ENCODE measurements around the gene PURA.
"Not testable (repeated sequence)": the region's sequence is repeated elsewhere in the genome, so short reads cannot be mapped to it uniquely, and the experiment has no call there.

PURA gene

GRCh38 chr5:140134277-140134935 lies 20.5 kb downstream of the PURA start:
- no peak for DNase-seq (ENCODE audit: extremely low read depth in 1 of 2, low read depth in 1 of 2)

GRCh38 chr5:140135127-140135526 lies 21.2 kb downstream of the PURA start:
- DNase-seq (ENCODE audit: extremely low read depth in 1 of 2, low read depth in 1 of 2) = no peak

GRCh38 chr5:140136624-140137023 lies 22.7 kb downstream of the PURA start:
- no peak for DNase-seq (ENCODE audit: extremely low read depth in 1 of 2, low read depth in 1 of 2)

- no peak for DNase-seq (ENCODE audit: extremely low read depth in 1 of 2, low read depth in 1 of 2)
These were observed 26.5 kb downstream of the PURA start for GRCh38 chr5:140140435-140140834.

DNA sequence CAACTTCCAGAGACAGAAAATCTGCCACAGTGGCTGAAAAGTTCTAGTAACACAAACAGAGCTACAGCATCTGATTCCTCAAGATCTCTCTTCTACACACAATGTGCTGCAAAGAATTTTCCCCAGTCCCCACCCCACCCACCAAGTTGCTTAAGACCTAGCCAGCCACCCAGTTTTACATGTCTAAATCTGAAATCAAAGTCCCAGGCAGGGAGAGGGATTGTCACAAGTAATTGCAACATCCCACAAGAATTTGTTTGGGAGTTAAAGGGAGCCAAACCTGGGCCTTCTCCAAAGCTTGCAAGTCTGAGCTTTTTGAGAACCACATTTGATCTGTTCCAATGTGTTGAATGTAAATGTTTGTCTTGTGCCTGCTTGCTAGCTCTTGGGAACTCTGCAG lies 27.3 kb downstream of the PURA start:
- DNase-seq (ENCODE audit: extremely low read depth in 1 of 2, low read depth in 1 of 2) = no peak

DNA sequence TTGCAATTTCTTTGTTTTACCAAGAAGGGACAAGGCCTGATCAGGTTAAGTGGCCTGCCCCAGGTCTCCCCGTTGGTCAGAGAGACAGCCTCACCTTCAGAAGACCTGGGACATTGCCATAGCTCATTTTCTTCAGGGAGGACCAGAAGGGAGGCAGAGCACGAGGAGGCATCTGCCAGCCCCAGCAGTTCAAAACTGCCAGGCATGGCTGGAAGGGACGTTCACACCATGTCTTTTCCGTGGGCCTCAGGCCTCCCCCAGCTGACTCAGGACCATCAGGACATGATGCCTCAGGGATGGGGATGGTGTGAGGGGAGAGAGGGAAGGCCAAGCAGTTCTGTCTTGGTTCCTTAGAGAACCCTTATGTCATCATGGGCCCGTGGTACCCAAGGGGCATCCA lies 28.3 kb downstream of the PURA start:
- no peak for DNase-seq (ENCODE audit: extremely low read depth in 1 of 2, low read depth in 1 of 2)

- no peak for DNase-seq (ENCODE audit: extremely low read depth in 1 of 2, low read depth in 1 of 2)
These were observed 28.9 kb downstream of the PURA start for GRCh38 chr5:140142856-140143255.

GRCh38 chr5:140143521-140144258 lies 29.8 kb downstream of the PURA start:
- DNase-seq (ENCODE audit: extremely low read depth in 1 of 2, low read depth in 1 of 2) = no peak

DNA sequence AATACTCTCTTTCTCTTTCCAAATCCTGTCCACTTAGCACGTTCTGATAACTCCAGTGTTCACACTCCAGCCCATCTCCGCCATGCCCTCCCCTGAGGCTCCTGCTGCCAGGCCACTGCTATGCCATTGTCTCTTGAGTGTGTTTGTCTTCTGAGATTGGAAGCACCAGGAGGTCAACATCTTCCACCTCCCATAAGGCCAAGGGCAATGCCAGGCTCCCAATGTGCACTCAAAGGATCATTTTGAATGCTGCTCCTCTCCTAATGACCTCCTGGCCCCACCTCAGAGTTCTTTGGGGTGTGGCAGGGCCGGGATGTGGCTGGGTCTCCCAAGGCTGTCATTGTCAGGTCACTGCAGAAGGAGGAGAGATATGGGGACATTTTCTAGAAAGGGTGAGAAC lies 31.3 kb downstream of the PURA start:
- no peak for DNase-seq (ENCODE audit: extremely low read depth in 1 of 2, low read depth in 1 of 2)

- DNase-seq (ENCODE audit: extremely low read depth in 1 of 2, low read depth in 1 of 2) = peak; percentile 15 to 20
These were observed 32.1 kb downstream of the PURA start for GRCh38 chr5:140145818-140146522.

DNA sequence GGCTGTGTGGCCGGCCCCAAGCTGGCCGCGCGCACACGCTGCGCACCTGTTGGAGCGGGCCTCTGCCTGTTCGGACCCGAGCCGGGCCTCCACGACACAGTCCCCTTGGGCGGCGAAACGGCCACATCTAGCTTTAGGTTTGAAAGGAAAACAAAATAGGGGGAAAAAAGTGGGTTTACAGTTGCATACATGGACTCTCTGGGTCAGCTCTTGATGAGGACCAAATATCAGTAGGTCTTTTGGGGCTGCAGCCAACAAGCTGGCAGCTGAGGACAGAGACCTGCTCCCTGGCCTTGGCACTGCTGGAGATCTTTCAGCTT lies 32.6 kb downstream of the PURA start:
- DNase-seq (ENCODE audit: extremely low read depth in 1 of 2, low read depth in 1 of 2) = no peak

GRCh38 chr5:140147460-140147859 lies 33.6 kb downstream of the PURA start:
- no peak for DNase-seq (ENCODE audit: extremely low read depth in 1 of 2, low read depth in 1 of 2)

DNA sequence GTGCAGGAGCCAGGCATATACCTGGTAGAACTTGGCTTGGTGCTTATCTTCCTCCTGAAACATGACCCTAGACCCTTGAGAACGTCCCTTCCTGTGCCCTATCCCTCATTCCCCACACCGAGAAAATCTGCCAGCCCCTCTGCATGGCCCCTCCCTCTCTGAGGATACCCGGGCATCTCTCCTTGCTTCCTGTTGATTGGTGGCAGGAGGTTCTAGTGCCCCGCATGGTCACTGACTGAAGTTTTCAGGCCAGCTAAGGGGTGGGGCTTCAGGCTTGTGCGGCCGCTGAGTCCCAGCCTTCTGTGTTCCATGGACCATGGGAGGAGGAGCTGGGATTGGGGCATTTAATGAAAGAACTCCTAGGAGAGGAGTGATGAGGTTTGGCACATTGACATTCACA lies 34.6 kb downstream of the PURA start:
- DNase-seq (ENCODE audit: extremely low read depth in 1 of 2, low read depth in 1 of 2) = no peak

DNA sequence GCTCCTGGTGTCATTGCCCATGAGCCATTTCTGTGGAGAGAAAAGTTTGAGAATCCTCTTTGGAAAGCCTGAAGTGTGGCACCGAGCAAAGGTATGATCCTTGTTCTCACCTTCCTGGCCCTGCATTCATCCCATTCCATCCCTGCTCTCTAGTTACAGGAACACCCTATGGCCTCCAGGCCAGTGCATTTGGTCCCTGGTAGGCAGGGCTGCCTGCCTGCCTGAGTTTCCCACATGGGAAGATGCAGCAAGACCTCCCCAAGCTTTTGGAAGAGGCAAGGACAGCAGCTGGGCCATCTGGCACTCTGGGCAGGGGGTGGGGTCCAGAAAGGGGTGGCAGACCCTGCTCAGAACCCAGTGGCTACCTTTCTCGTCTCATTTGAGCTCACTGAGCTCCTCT lies 36.3 kb downstream of the PURA start:
- no peak for DNase-seq (ENCODE audit: extremely low read depth in 1 of 2, low read depth in 1 of 2)

GRCh38 chr5:140151144-140152021 lies 37.5 kb downstream of the PURA start:
- no peak for DNase-seq (ENCODE audit: extremely low read depth in 1 of 2, low read depth in 1 of 2)

DNA sequence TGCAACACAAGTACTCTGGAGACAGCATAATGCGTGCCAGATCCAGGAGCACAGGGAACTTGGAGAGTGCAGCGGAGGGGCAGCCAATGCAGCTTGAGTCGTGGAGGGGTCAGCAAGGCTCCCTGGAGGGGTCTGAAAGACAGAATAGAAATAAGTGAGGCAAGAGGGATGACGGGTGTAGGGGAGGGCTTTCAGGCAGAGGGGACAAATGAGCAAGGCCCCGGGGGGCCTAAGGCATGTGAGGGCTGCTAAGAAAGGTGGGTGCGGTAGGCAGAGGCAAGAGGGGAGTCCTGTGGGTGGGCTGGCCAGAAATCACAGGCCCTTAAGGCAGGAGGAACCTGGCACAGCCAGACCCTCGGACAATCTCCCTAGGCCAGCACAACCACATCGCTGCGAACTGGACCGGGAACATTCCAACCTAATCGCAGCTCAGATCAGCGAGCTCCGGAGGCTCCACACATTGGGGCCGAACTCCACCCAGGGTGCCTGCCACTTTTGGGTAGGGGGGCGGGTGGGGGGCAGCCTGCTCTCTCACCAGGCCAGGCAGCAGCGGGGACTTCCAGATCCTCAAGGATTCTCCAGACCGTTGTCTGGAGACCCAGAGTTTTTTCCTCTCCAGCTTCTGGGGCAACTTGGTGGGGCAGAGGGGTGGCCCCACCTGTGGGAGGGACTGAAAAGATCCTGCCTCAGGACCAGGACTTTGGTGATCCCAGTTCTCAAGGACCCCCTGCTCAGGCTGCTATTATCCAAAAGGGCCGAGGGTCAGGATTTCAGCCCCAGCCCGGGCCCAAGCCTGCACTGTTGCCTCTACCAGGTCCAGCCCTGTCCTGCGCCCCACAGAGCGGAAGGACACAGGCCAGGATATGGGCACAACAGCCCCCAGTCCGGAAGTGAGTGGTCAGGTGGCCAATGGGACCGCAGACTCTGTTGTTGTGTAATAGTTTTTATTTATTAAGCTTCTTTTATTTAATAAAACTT lies 38.4 kb downstream of the PURA start:
- DNase-seq (ENCODE audit: extremely low read depth in 1 of 2, low read depth in 1 of 2) = no peak

DNA sequence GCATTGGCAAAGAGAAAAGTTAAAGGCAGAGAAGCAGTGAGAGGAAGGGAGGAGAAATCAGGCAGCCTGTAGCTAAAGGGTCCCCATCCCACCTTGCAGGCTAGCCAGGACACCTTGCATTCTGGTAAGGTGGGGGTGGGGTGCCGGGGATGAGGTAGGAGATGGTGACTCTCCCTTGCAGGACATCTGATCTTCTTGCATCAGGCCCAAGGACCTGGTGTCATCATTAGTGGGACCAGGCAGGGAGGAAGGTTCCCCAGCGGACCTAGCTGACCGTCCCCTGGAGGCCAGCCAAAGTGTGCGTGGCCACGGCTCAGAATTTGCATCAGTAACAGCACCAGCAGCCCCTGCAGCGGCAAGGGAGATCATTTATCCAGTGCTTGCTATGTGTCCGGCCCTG lies 39.3 kb downstream of the PURA start:
- no peak for DNase-seq (ENCODE audit: extremely low read depth in 1 of 2, low read depth in 1 of 2)

- DNase-seq (ENCODE audit: extremely low read depth in 1 of 2, low read depth in 1 of 2) = no peak
These were observed 40.0 kb downstream of the PURA start for GRCh38 chr5:140153905-140154304.

DNA sequence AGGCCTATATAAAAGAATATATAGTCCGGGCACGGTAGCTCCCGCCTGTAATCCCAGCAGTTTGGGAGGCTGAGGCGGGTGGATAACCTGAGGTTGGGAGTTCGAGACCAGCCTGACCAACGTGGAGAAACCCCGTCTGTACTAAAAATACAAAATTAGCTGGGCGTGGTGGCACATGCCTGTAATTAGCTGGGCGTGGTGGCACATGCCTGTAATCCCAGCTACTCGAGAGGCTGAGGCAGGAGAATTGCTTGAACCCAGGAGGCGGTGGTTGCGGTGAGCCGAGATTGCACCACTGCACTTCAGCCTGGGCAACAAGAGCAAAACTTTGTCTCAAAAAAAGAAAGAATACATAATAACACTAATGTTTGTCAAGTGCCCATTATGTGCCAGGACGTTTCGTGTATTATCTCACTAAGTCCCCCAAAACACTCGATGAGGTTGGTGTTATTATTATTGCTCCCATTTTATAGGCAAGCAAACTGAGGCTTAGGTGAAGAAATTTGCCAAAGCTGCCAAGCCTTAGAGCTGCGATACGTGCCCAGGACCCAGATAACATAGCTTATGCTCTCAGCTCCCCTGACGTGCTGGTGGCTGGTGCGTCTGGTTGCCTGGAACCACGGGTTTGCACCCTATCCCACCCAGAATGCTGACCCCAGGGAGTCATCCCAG lies 40.9 kb downstream of the PURA start:
- not testable (repeated sequence) for DNase-seq (ENCODE audit: extremely low read depth in 1 of 2, low read depth in 1 of 2)
